Endothelial cell of umbilical vein (primary cell): ENCODE results near the gene ZFYVE16. TPM values are rescaled to one million over a fixed set of nuclear protein-coding genes. Genes with fewer than 3 reads are reported as not detected.

Experiments
- BruUV-seq: library from RNA; stranded (reverse); fragments of 400-500 nt; replicated peaks from 2 replicates; lab custom pipeline; 2021; lab: Mats Ljungman, UMichigan
- CTCF ChIA-PET: fragments of 300-600, 350-600 bp; sonication (Branson Sonifier 250); formaldehyde crosslinking; loops from one replicate; lab custom pipeline; 2021; ENCODE audit warnings: antibody characterized with exemption, inconsistent platforms; lab: Charles Lee
- POLR2A ChIA-PET: fragments of 300-600, 350-600 bp; sonication (Branson Sonifier 250); formaldehyde crosslinking; loops from one replicate; lab custom pipeline; 2021; ENCODE audit warnings: antibody characterized with exemption, inconsistent platforms; lab: Charles Lee
- DNase-seq: peaks from one replicate; pipeline ENCODE4 v3.0.0-alpha.2; 2011; ENCODE audit warnings: low read depth, low spot score
- FAIRE-seq: peaks from 2 replicates; lab custom pipeline; 2011; peaks lifted over from hg19 to GRCh38; lab: Jason Lieb, UNC
- H2AFZ ChIP-seq: 2 replicates; pipeline ENCODE4 v1.6.0; 2012; ENCODE audit warnings: low read depth, low read length, control low read depth, inconsistent platforms
- H3K27ac ChIP-seq: 2 replicates; pipeline ENCODE4 v1.5.1; 2011; ENCODE audit warnings: low read depth, mild to moderate bottlenecking, control low read depth, low read length, moderate library complexity; ENCODE audit not compliant: insufficient read depth
- H3K27me3 ChIP-seq, 2 experiments: 2 replicates each; pipeline versions ENCODE4 v1.6.0 to v1.6.1; 2011; ENCODE audit warnings: low read length in 2 of 2, mixed read lengths in 1 of 2; ENCODE audit not compliant: control insufficient read depth in 2 of 2, insufficient read depth in 2 of 2
- H3K36me3 ChIP-seq, 2 experiments: 2 replicates in 1 of 2; 3 replicates in 1 of 2; pipeline ENCODE4 v1.5.1; 2011; ENCODE audit warnings: low read length in 2 of 2, mild to moderate bottlenecking in 1 of 2, moderate library complexity in 1 of 2; ENCODE audit not compliant: control insufficient read depth in 2 of 2, insufficient read depth in 2 of 2; ENCODE audit errors: extremely low read depth in 1 of 2
- H3K4me1 ChIP-seq: 3 replicates; pipeline ENCODE4 v1.5.1; 2011; ENCODE audit warnings: mild to moderate bottlenecking, low read length; ENCODE audit not compliant: control insufficient read depth, insufficient read depth; ENCODE audit errors: extremely low read depth
- H3K4me2 ChIP-seq: 2 replicates; pipeline ENCODE4 v1.6.1; 2011; ENCODE audit warnings: low read length, control low read depth, mixed read lengths; ENCODE audit not compliant: insufficient read depth
- H3K4me3 ChIP-seq, 3 experiments: fragments of 200-600 bp in 1 of 3; sonication (generic), shearing (Covaris generic) in 1 of 3; replicated peaks in 1 of 3; 2 replicates each; pipeline ENCODE4 v1.5.1; 2011 to 2016; ENCODE audit warnings: control low read depth in 3 of 3, low read length in 3 of 3, mild to moderate bottlenecking in 2 of 3, inconsistent platforms in 1 of 3, low read depth in 1 of 3, moderate library complexity in 1 of 3; ENCODE audit not compliant: insufficient read depth in 1 of 3
- H3K79me2 ChIP-seq: 2 replicates; pipeline ENCODE4 v1.6.0; 2012; ENCODE audit warnings: low read length, inconsistent platforms; ENCODE audit not compliant: control insufficient read depth, insufficient read depth
- H3K9ac ChIP-seq: replicated peaks from 2 replicates; pipeline ENCODE3; 2011; ENCODE audit warnings: low read length, control low read depth; ENCODE audit not compliant: insufficient read depth; ENCODE audit errors: extremely low read depth
- H3K9me1 ChIP-seq: replicated peaks from 3 replicates; pipeline ENCODE4 v1.6.0; 2011; ENCODE audit warnings: mild to moderate bottlenecking, low read length; ENCODE audit not compliant: control insufficient read depth, insufficient read depth; ENCODE audit errors: extremely low read depth
- H3K9me3 ChIP-seq: replicated peaks from 2 replicates; pipeline ENCODE4 v1.5.1; 2012; ENCODE audit warnings: low read length, inconsistent platforms; ENCODE audit not compliant: control insufficient read depth, insufficient read depth
- H4K20me1 ChIP-seq: replicated peaks from 2 replicates; pipeline ENCODE3; 2011; ENCODE audit warnings: mild to moderate bottlenecking, low read length; ENCODE audit not compliant: control insufficient read depth, insufficient read depth; ENCODE audit errors: extremely low read depth
- EZH2 ChIP-seq: IDR thresholded peaks from 2 replicates; pipeline ENCODE4 v1.6.1; 2012; ENCODE audit warnings: borderline replicate concordance, low read depth, mild to moderate bottlenecking, moderate library complexity, low read length, inconsistent platforms; ENCODE audit not compliant: severe bottlenecking
- FOS ChIP-seq: IDR thresholded peaks from 2 replicates; pipeline ENCODE4 v1.6.1; 2011; ENCODE audit warnings: mild to moderate bottlenecking, low read length, moderate library complexity, borderline replicate concordance; ENCODE audit not compliant: insufficient read depth
- GATA2 ChIP-seq: IDR thresholded peaks from 2 replicates; pipeline ENCODE4 v1.7.0; 2011; ENCODE audit warnings: low read depth, mild to moderate bottlenecking, moderate library complexity, mixed read lengths, low read length; ENCODE audit not compliant: insufficient read length, insufficient read depth
- JUN ChIP-seq: IDR thresholded peaks from 2 replicates; pipeline ENCODE4 v1.6.1; 2011; ENCODE audit warnings: borderline replicate concordance, low read depth; ENCODE audit not compliant: insufficient read length, insufficient read depth
- MYC ChIP-seq: IDR thresholded peaks from one replicate; pipeline ENCODE4 v1.6.1; 2011; ENCODE audit warnings: mild to moderate bottlenecking, low read depth, low read length
- POLR2A ChIP-seq: IDR thresholded peaks from 2 replicates; pipeline ENCODE4 v1.6.1; 2012; ENCODE audit warnings: low read depth, mild to moderate bottlenecking, control low read depth, low read length
- POLR2AphosphoS5 ChIP-seq: IDR thresholded peaks from 2 replicates; pipeline ENCODE4 v1.6.1; 2012; ENCODE audit warnings: low read depth, mild to moderate bottlenecking, control low read depth, low read length, moderate library complexity; ENCODE audit not compliant: insufficient read depth
- dilution Hi-C: fragments of 300-500 bp; cut with MboI; formaldehyde crosslinking; loops from one replicate; pipeline ENCODE4 v1.15.0; 2019; ENCODE audit warnings: low sequenced_read_pairs; ENCODE audit not compliant: extremely low pct_ligation_motif_present
- intact Hi-C: fragments of 100-400 bp; cut with micrococcal nuclease; formaldehyde crosslinking; loops from one replicate; pipeline ENCODE4 v1.10.0; 2022
- polyA plus RNA-seq, 4 experiments: library from polyadenylated mRNA; depleted of rRNA in 3 of 4; stranded (reverse) in 3 of 4; unstranded in 1 of 4; fragments of >200 nt; gene quantifications; 2 replicates each; pipeline versions ENCODE4 v1.2.1 to v1.2.3, GENCODE V29; 2011 to 2012; ENCODE audit warnings: missing spikeins in 1 of 4
- total RNA-seq: library from RNA; stranded (reverse); gene quantifications from 2 replicates; pipeline ENCODE4 v1.2.3, GENCODE V29; 2021
- TF ChIP-seq, protein P1 (sequence below): IDR thresholded peaks from 2 replicates; pipeline ENCODE4 v1.6.1; 2011; ENCODE audit not compliant: insufficient read depth, insufficient read length
- TF ChIP-seq, protein P2 (sequence below), 2 donors: IDR thresholded peaks; 1 replicate in 1 of 2; 2 replicates in 1 of 2; pipeline ENCODE4 v1.5.1; 2011; ENCODE audit warnings: low read length in 2 of 2, mild to moderate bottlenecking in 2 of 2, moderate library complexity in 2 of 2, control low read depth in 1 of 2, inconsistent platforms in 1 of 2, low read depth in 1 of 2; ENCODE audit not compliant: insufficient read depth in 1 of 2; ENCODE audit errors: extremely low read depth in 1 of 2

ZFYVE16 gene
- total and polyA plus RNA-seq, 2 donors (not counting 3 experiments of a cell fraction or from before 2014, with no cell fraction given): 5.1 to 43.1 TPM

DNA sequence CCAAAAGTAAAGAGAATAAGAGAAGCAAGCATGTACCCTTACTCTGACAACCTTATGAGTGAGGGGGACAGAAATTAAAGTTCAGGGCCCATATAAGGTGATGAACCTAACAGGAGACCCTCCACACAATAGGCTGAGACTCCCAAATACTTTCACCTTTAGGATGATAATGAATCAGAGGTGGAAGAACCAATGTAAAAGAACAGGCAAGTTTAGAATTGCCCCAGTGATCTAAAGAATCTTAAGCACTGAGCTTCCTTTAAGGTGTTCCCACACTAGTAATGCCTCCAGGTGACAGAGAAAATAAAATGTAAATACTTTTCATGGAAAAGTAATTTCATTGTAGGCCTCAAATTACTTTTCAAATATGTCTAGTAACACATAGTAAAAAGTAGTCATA, 71.8 kb downstream of the ZFYVE16 start:
- Histone ChIP-seq H3K9me1 (no peaks in the 10 kb centered on the region), H3K9me3 (no peaks in the 10 kb centered on the region), H3K27ac (no peak overlapping the region), H3K4me2 (no peak overlapping the region), H3K27me3 (no peaks in the 10 kb centered on the region), H2AFZ (no peak overlapping the region), H3K36me3 (peaks cover 0 to 8% of the 10 kb centered on the region in 2 experiments), H3K4me3 (no peak overlapping the region), H3K79me2 (no peaks in the 10 kb centered on the region), H3K9ac (no peak overlapping the region), H4K20me1 (peaks cover 2% of the 10 kb centered on the region), H3K4me1 (no peaks in the 10 kb centered on the region)
- ChIA-PET POLR2A (no interaction called here), CTCF (interaction anchor here (1.6 to 6.3 kb wide), 4 partner anchors 13 to 715 kb away, joined by 4 to 116 read pairs (median 24); no protein-coding TSS in a partner anchor)
- intact Hi-C loops: loop anchor here (2.0 to 10.0 kb wide), 4 partner anchors 193 to 715 kb away; partner anchors contain the start of gene RASGRF2
- BruUV-seq: no TSS peak
- dilution Hi-C loops: no loop called here
- TF ChIP-seq EZH2 (no peak), JUN (no peak), MYC (no peak), POLR2A (no peak), POLR2AphosphoS5 (no peak), GATA2 (no peak), FOS (no peak)
- TF ChIP-seq, protein P1, sequence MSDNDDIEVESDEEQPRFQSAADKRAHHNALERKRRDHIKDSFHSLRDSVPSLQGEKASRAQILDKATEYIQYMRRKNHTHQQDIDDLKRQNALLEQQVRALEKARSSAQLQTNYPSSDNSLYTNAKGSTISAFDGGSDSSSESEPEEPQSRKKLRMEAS: no peak
- TF ChIP-seq, protein P2, sequence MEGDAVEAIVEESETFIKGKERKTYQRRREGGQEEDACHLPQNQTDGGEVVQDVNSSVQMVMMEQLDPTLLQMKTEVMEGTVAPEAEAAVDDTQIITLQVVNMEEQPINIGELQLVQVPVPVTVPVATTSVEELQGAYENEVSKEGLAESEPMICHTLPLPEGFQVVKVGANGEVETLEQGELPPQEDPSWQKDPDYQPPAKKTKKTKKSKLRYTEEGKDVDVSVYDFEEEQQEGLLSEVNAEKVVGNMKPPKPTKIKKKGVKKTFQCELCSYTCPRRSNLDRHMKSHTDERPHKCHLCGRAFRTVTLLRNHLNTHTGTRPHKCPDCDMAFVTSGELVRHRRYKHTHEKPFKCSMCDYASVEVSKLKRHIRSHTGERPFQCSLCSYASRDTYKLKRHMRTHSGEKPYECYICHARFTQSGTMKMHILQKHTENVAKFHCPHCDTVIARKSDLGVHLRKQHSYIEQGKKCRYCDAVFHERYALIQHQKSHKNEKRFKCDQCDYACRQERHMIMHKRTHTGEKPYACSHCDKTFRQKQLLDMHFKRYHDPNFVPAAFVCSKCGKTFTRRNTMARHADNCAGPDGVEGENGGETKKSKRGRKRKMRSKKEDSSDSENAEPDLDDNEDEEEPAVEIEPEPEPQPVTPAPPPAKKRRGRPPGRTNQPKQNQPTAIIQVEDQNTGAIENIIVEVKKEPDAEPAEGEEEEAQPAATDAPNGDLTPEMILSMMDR (IDR thresholded peaks at IDR 0.05; ENCODE audit: extremely low read depth in 1 of 2, insufficient read depth in 1 of 2, low read depth in 1 of 2, low read length in 2 of 2): no peak
- DNase-seq (no peak), FAIRE-seq (no peak)
